B cell (primary cell): Measurements from ENCODE around the gene TATDN3. TPM values are rescaled to one million over a fixed set of nuclear protein-coding genes. Genes with fewer than 3 reads are reported as not detected.

ENCODE experiments used
- ATAC-seq: fragments of 200-7000 bp; cut with Tn5 transposase; one replicate; pipeline ENCODE4 v1.10.0; 2021; ENCODE audit warnings: low read depth, mild to moderate bottlenecking, moderate number of reproducible peaks, moderate library complexity
- CTCF ChIA-PET: fragments of 350-600 bp; sonication (Branson Sonifier 250); formaldehyde crosslinking; loops from one replicate; lab custom pipeline; 2021; ENCODE audit warnings: antibody characterized with exemption, inconsistent platforms; lab: Charles Lee
- POLR2A ChIA-PET: fragments of 350-600 bp; sonication (Branson Sonifier 250); formaldehyde crosslinking; loops from one replicate; lab custom pipeline; 2021; ENCODE audit warnings: antibody characterized with exemption; lab: Charles Lee
- DNase-seq: peaks from one replicate; pipeline ENCODE4 v3.0.0; 2013
- H2AFZ ChIP-seq: 2 replicates; pipeline ENCODE4 v1.6.1; 2012; ENCODE audit warnings: mild to moderate bottlenecking, low read depth, low read length; ENCODE audit not compliant: insufficient read depth, poor library complexity, severe bottlenecking
- H3K27ac ChIP-seq, 2 donors: 1 replicate in 1 of 2; 2 replicates in 1 of 2; pipeline ENCODE4 v1.5.1; 2012 to 2013; ENCODE audit warnings: low read length in 2 of 2, mild to moderate bottlenecking in 2 of 2, moderate library complexity in 1 of 2
- H3K27me3 ChIP-seq, 4 experiments: fragments of 200-600 bp in 1 of 4; sonication (generic) in 1 of 4; replicated peaks in 1 of 4; 1 replicate in 2 of 4; 2 replicates in 2 of 4; pipeline versions ENCODE4 v1.6.1 to v1.7.0; 2013 to 2016; ENCODE audit warnings: low read length in 3 of 4, mild to moderate bottlenecking in 2 of 4, mixed read lengths in 1 of 4, moderate library complexity in 1 of 4; ENCODE audit not compliant: insufficient read depth in 4 of 4, control insufficient read depth in 3 of 4; ENCODE audit errors: control extremely low read depth in 1 of 4
- H3K36me3 ChIP-seq, 2 experiments: replicated peaks in 1 of 2; 1 replicate in 1 of 2; 2 replicates in 1 of 2; pipeline versions ENCODE4 v1.6.1 to v1.7.1; 2013; ENCODE audit warnings: low read length in 1 of 2; ENCODE audit not compliant: insufficient read depth in 2 of 2, control insufficient read depth in 1 of 2; ENCODE audit errors: control extremely low read depth in 1 of 2, extremely low read depth in 1 of 2
- H3K4me1 ChIP-seq, 2 donors: fragments of 200-600 bp in 1 of 2; sonication (generic) in 1 of 2; 1 replicate in 1 of 2; 2 replicates in 1 of 2; pipeline versions ENCODE4 v1.5.1 to v1.6.1; 2013 to 2017; ENCODE audit warnings: low read length in 2 of 2; ENCODE audit not compliant: control insufficient read depth in 2 of 2, insufficient read depth in 2 of 2
- H3K4me2 ChIP-seq: replicated peaks from 2 replicates; pipeline ENCODE3; 2012; ENCODE audit warnings: mild to moderate bottlenecking, low read depth, low read length; ENCODE audit not compliant: poor library complexity, severe bottlenecking
- H3K4me3 ChIP-seq, 5 experiments: fragments of 200-600 bp in 1 of 5; sonication (generic) in 1 of 5; 1 replicate in 3 of 5; 2 replicates in 2 of 5; pipeline versions ENCODE4 v1.5.1 to v1.7.0; 2011 to 2016; ENCODE audit warnings: low read length in 4 of 5, mild to moderate bottlenecking in 4 of 5, low read depth in 2 of 5, control low read depth in 1 of 5, moderate library complexity in 1 of 5; ENCODE audit not compliant: insufficient read depth in 1 of 5; ENCODE audit errors: control extremely low read depth in 1 of 5, extremely low read depth in 1 of 5
- H3K79me2 ChIP-seq: fragments of 200-600 bp; sonication (generic); one replicate; pipeline ENCODE4 v1.6.0; 2016; ENCODE audit warnings: low read length; ENCODE audit not compliant: control insufficient read depth, insufficient read depth
- H3K9ac ChIP-seq: fragments of 200-600 bp; sonication (generic); 2 replicates; pipeline ENCODE4 v1.6.1; 2017; ENCODE audit warnings: mild to moderate bottlenecking, low read length, moderate library complexity
- H3K9me3 ChIP-seq, 3 donors: one replicate each; pipeline versions ENCODE4 v1.6.1 to v1.7.1; 2013; ENCODE audit warnings: low read length in 2 of 3; ENCODE audit not compliant: control insufficient read depth in 2 of 3, insufficient read depth in 1 of 3; ENCODE audit errors: control extremely low read depth in 1 of 3
- H4K20me1 ChIP-seq: 2 replicates; pipeline ENCODE4 v1.6.0; 2012; ENCODE audit warnings: mild to moderate bottlenecking, low read length; ENCODE audit not compliant: insufficient read depth, control insufficient read depth, poor library complexity, severe bottlenecking
- H3K27ac Mint-ChIP-seq: one replicate; pipeline ENCODE4 v1.8.0; 2021; ENCODE audit warnings: mixed read lengths
- H3K27me3 Mint-ChIP-seq: one replicate; pipeline ENCODE4 v1.8.0; 2021; ENCODE audit warnings: mixed read lengths
- H3K4me1 Mint-ChIP-seq: one replicate; pipeline ENCODE4 v1.8.0; 2021; ENCODE audit warnings: mixed read lengths
- H3K4me3 Mint-ChIP-seq: one replicate; pipeline ENCODE4 v1.8.0; 2021; ENCODE audit warnings: mixed read lengths
- H3K9me3 Mint-ChIP-seq: one replicate; pipeline ENCODE4 v1.8.0; 2022; ENCODE audit warnings: mixed read lengths; ENCODE audit not compliant: insufficient read depth
- EZH2 ChIP-seq: IDR thresholded peaks from 2 replicates; pipeline ENCODE4 v1.6.1; 2012; ENCODE audit warnings: borderline replicate concordance, low read depth, mild to moderate bottlenecking, moderate library complexity, low read length; ENCODE audit not compliant: insufficient read depth, poor library complexity, severe bottlenecking
- WGBS: methylation state at CpG from one replicate; pipeline ENCODE4 v1.1.5; 2013; ENCODE audit warnings: missing lambda C conversion rate; ENCODE audit not compliant: insufficient coverage; 5-methylcytosine and 5-hydroxymethylcytosine counted together
- intact Hi-C: fragments of 100-400 bp; cut with micrococcal nuclease; formaldehyde crosslinking; loops from one replicate; pipeline ENCODE4 v1.10.0; 2022
- polyA plus RNA-seq: library from polyadenylated mRNA; depleted of rRNA; stranded (reverse); fragments of >200 nt; gene quantifications from 2 replicates; pipeline ENCODE4 v1.2.3, GENCODE V29; 2012
- total RNA-seq, 2 donors: library from RNA; stranded (reverse); fragments of 120-200 nt in 1 of 2; gene quantifications; 1 replicate in 1 of 2; 2 replicates in 1 of 2; pipeline versions ENCODE4 v1.2.3 to v1.2.4, GENCODE V29; 2013 to 2022
- TF ChIP-seq, protein P1 (sequence below): fragments of 200-600 bp; IDR thresholded peaks from one replicate; pipeline ENCODE4 v1.8.0; 2022; ENCODE audit warnings: antibody characterized with exemption, mild to moderate bottlenecking

The TATDN3 gene
- total and polyA plus RNA-seq, 2 donors (not counting 1 experiment from before 2014, with no cell fraction given) = 17.6 to 28.6 TPM

DNA sequence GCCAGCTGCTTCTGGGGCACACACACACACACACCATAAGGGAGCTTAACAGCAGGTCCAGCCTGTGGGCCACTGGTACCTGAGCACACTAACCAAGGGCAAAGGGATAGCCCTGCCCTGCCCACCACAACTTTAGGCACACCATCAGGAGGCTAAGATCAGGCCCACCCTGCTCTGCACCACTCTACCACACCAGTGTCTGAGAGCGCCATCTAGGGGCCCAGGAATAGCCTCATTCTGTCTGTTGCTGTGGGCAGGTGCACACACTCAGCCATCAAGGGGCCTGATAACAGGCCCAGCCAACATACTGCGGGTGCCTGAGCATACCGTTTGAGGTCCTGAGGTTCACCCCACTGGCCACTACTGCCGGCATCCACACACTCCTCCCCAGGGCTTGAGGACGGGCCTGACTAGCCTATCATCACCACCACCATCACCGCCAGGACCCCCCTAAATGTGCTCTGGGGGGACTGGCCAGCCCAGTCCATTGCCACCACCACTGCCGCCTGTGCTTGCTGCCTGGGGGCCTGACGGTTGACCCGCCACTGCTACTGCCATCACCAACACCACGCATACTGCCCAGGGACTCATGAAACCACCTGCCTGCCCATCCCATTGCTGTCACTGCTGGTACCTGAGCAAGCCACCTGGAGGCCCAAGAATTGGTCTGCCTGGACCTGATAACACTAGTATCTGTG, 31.4 kb upstream of the TATDN3 start:
- peaks cover 0 to 6% (median 0%) of the 10 kb centered on the region in 3 donors for H3K9me3 ChIP-seq
- DNase-seq = peak; percentile 29
- no peak overlapping the region for H3K4me3 Mint-ChIP-seq
- no peak overlapping the region for H3K27ac ChIP-seq
- H4K20me1 ChIP-seq = peaks cover 39% of the 10 kb centered on the region
- peaks cover 76% of the 10 kb centered on the region for H3K79me2 ChIP-seq
- 99% methylated on average over 10 of the region's 10 CpGs for WGBS
- peaks cover 5% of the 10 kb centered on the region for H3K4me1 Mint-ChIP-seq
- peak; percentile 36 for ATAC-seq
- H3K36me3 ChIP-seq = peaks cover 5 to 8% of the 10 kb centered on the region in 2 experiments
- H3K9ac ChIP-seq = no peak overlapping the region
- H3K4me1 ChIP-seq = no peaks in the 10 kb centered on the region
- TF ChIP-seq, protein P1, sequence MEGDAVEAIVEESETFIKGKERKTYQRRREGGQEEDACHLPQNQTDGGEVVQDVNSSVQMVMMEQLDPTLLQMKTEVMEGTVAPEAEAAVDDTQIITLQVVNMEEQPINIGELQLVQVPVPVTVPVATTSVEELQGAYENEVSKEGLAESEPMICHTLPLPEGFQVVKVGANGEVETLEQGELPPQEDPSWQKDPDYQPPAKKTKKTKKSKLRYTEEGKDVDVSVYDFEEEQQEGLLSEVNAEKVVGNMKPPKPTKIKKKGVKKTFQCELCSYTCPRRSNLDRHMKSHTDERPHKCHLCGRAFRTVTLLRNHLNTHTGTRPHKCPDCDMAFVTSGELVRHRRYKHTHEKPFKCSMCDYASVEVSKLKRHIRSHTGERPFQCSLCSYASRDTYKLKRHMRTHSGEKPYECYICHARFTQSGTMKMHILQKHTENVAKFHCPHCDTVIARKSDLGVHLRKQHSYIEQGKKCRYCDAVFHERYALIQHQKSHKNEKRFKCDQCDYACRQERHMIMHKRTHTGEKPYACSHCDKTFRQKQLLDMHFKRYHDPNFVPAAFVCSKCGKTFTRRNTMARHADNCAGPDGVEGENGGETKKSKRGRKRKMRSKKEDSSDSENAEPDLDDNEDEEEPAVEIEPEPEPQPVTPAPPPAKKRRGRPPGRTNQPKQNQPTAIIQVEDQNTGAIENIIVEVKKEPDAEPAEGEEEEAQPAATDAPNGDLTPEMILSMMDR = peak; percentile 30
- TF ChIP-seq EZH2 = no peak
- H3K4me3 ChIP-seq = no peak overlapping the region
- POLR2A ChIA-PET = no interaction called here
- no peak overlapping the region for H3K4me2 ChIP-seq
- intact Hi-C loops = no loop called here
- H3K27ac Mint-ChIP-seq = no peak overlapping the region
- CTCF ChIA-PET = interaction anchor here (0.6 to 1.5 kb wide), 3 partner anchors 10 to 95 kb away, joined by 3 to 4 read pairs (median 3); no protein-coding TSS in a partner anchor
- no peaks in the 10 kb centered on the region for H3K27me3 ChIP-seq
- no peaks in the 10 kb centered on the region for H3K9me3 Mint-ChIP-seq
- no peaks in the 10 kb centered on the region for H3K27me3 Mint-ChIP-seq
- no peak overlapping the region for H2AFZ ChIP-seq

DNA sequence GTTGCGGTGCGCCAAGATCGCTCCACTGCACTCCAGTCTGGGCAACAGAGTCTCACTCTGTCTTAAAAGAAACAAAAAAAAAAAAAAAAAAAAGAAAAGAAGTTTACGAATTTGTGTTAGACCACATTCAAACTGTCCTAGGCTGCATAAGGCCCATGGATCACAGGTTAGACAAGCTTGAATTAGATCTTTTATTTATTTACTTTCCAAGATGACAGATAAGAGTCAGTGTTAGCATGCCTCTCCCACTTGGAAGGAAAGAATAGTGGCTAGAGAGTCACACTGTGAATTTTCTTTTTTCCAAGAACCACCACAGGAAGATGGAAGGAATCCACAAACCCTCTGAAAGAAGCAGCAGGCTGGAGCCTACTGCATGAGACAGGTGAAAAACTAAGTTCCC, 29.5 kb upstream of the TATDN3 start:
- Mint-ChIP-seq H3K27ac (no peak overlapping the region), H3K9me3 (peaks cover 2% of the 10 kb centered on the region), H3K4me1 (peaks cover 6% of the 10 kb centered on the region), H3K4me3 (no peak overlapping the region), H3K27me3 (no peaks in the 10 kb centered on the region)
- WGBS = no CpG with 5 or more reads among the region's 4 CpGs
- H3K27ac ChIP-seq = no peak overlapping the region
- no peak for TF ChIP-seq EZH2
- TF ChIP-seq, protein P1 = no peak
- no peak overlapping the region for H3K4me2 ChIP-seq
- ATAC-seq (no peak), DNase-seq (no peak)
- H3K9ac ChIP-seq = no peak overlapping the region
- ChIA-PET POLR2A (no interaction called here), CTCF (interaction anchor here (1.6 to 2.2 kb wide), 4 partner anchors 9 to 97 kb away, joined by 4 to 7 read pairs (median 6); no protein-coding TSS in a partner anchor)
- peaks cover 86% of the 10 kb centered on the region for H3K79me2 ChIP-seq
- peaks cover 39% of the 10 kb centered on the region for H4K20me1 ChIP-seq
- no peaks in the 10 kb centered on the region for H3K4me1 ChIP-seq
- intact Hi-C loops = no loop called here
- H3K36me3 ChIP-seq = peaks cover 5 to 8% of the 10 kb centered on the region in 2 experiments
- no peak overlapping the region for H3K4me3 ChIP-seq
- H2AFZ ChIP-seq = no peak overlapping the region
- peaks cover 0 to 18% (median 0%) of the 10 kb centered on the region in 3 donors for H3K9me3 ChIP-seq
- H3K27me3 ChIP-seq = no peaks in the 10 kb centered on the region
